Upper lobe of left lung (tissue), 6 donors: ENCODE results near the gene SPTLC3. TPM values are rescaled to one million over a fixed set of nuclear protein-coding genes. Genes with fewer than 3 reads are reported as not detected.

Experiments used
- ATAC-seq, 2 donors: fragments of 200-7000 bp; cut with Tn5 transposase; one replicate each; pipeline ENCODE4 v1.9.1; 2022; ENCODE audit warnings: mild to moderate bottlenecking in 2 of 2, moderate library complexity in 2 of 2; ENCODE audit not compliant: low FRiP score in 2 of 2
- DNase-seq, 2 donors: peaks; one replicate each; pipeline ENCODE4 v3.0.0-alpha.2; 2019 to 2020
- H3K27ac ChIP-seq, 4 donors: fragments of 200-600 bp; sonication (generic); one replicate each; pipeline ENCODE4 v1.5.1; 2016 to 2019
- H3K27me3 ChIP-seq, 4 donors: fragments of 200-600 bp; sonication (generic); one replicate each; pipeline ENCODE4 v1.5.1; 2017 to 2019
- H3K36me3 ChIP-seq, 4 donors: fragments of 200-600 bp; sonication (generic); one replicate each; pipeline ENCODE4 v1.5.1; 2016 to 2019
- H3K4me1 ChIP-seq, 4 donors: fragments of 200-600 bp; sonication (generic); one replicate each; pipeline ENCODE4 v1.5.1; 2018 to 2019
- H3K4me3 ChIP-seq, 4 donors: fragments of 200-600 bp; sonication (generic); one replicate each; pipeline ENCODE4 v1.5.1; 2017 to 2019; ENCODE audit warnings: mild to moderate bottlenecking in 2 of 4, moderate library complexity in 1 of 4
- H3K9me3 ChIP-seq, 4 donors: fragments of 200-600 bp; sonication (generic); one replicate each; pipeline ENCODE4 v1.5.1; 2018 to 2019
- EP300 ChIP-seq, 4 donors: sonication (generic); formaldehyde crosslinking; IDR thresholded peaks; one replicate each; pipeline ENCODE4 v1.5.1; 2017; ENCODE audit warnings: antibody characterized with exemption in 4 of 4, control low read depth in 2 of 4
- POLR2A ChIP-seq, 4 donors: fragments of 450-650 bp; IDR thresholded peaks; one replicate each; pipeline ENCODE4 v1.5.1; 2016 to 2017; ENCODE audit warnings: antibody characterized with exemption in 4 of 4, mild to moderate bottlenecking in 2 of 4
- POLR2AphosphoS5 ChIP-seq, 2 donors: sonication (generic); formaldehyde crosslinking; IDR thresholded peaks; one replicate each; pipeline ENCODE4 v1.5.1; 2017; ENCODE audit warnings: antibody characterized with exemption in 2 of 2
- WGBS, 2 donors: methylation state at CpG; one replicate each; pipeline ENCODE4 v1.1.5; 2017 to 2018; 5-methylcytosine and 5-hydroxymethylcytosine counted together
- total RNA-seq, 6 donors: library from RNA; depleted of rRNA in 4 of 6; stranded (reverse); fragments of >200 nt in 4 of 6; gene quantifications; one replicate each; pipeline versions ENCODE4 v1.1.0 to v1.2.1, GENCODE V29; 2016 to 2021
- TF ChIP-seq, protein P1 (sequence below), 6 experiments: fragments of 450-650 bp in 4 of 6; fragments of 200-600 bp in 2 of 6; sonication (generic) in 2 of 6; IDR thresholded peaks; one replicate each; pipeline ENCODE4 v1.5.1; 2016 to 2019; ENCODE audit warnings: antibody characterized with exemption in 6 of 6
- donor health status: DM: no; HTN: no; CAD: no; lungs with moderate emphysema.
- donor health status: DM: no; HTN: yes; CAD: no; lungs with severe emphysema.

Gene SPTLC3
- total RNA-seq, 6 donors from 2014 or later, result 9.0 to 21.7 (median 15.8) TPM

DNA sequence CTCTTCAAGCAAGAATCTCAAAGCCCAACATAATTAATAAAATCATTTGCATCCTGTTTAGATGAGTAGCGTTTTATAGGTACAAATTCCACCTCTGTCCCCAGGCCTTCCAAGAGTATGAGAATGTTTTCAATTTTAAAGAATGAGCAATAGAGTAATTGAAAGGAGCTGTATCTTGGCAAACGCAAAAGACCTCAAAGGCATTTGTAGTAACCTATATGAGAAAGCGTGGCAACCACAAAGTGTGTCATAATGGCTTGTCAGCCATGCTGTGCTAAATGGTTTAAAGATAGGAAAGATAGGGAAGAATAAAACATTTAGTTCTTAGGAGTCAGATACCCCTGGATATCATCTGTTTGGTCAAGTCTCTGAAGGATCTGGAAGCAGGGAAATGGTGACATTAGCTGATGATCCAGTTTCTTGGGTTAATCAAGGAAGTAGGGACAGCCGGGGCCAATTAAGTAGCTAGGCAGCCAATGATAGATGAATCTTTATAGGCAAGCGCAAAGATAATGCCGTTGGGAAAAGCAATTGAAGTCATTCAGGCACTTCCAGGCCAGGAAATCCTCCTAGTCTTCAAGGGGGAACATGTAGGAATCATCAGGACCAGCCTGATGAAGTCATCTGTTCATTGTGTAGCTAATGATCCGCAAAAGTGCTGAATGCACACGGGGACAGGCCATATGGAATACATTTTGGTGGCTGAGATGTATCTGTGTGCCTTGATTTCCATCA, 140.8 kb downstream of the SPTLC3 start:
- no peak overlapping the region for H3K27ac ChIP-seq

DNA sequence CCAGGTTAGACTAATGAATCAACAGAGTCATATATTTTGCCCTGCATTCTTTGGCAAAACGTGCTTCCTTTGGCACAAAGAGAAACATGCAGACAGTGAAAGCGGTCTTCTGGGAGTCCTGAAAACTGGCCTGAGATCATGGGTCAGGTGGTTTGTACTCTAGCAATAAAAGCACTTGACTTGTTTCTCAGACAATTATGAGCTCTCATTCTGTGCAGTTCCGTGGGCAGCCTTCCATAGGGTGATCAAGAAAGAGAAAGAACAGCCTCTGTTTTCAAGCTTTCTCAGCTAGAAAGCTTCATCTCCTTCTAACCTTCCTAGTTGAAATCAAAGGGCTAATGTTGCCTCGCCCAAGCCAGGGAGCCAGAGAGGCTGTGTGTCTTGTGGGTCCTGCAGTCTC, 149.6 kb downstream of the SPTLC3 start:
- no peaks in the 10 kb centered on the region for H3K4me1 ChIP-seq
- no peak for DNase-seq
- no peaks in the 10 kb centered on the region for H3K27me3 ChIP-seq
- TF ChIP-seq EP300 (IDR thresholded peaks at IDR 0.05), result no peak
- TF ChIP-seq, protein P1, sequence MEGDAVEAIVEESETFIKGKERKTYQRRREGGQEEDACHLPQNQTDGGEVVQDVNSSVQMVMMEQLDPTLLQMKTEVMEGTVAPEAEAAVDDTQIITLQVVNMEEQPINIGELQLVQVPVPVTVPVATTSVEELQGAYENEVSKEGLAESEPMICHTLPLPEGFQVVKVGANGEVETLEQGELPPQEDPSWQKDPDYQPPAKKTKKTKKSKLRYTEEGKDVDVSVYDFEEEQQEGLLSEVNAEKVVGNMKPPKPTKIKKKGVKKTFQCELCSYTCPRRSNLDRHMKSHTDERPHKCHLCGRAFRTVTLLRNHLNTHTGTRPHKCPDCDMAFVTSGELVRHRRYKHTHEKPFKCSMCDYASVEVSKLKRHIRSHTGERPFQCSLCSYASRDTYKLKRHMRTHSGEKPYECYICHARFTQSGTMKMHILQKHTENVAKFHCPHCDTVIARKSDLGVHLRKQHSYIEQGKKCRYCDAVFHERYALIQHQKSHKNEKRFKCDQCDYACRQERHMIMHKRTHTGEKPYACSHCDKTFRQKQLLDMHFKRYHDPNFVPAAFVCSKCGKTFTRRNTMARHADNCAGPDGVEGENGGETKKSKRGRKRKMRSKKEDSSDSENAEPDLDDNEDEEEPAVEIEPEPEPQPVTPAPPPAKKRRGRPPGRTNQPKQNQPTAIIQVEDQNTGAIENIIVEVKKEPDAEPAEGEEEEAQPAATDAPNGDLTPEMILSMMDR (IDR thresholded peaks at IDR 0.05), result no peak
- no peak for TF ChIP-seq POLR2AphosphoS5 (IDR thresholded peaks at IDR 0.05)
- TF ChIP-seq POLR2A (IDR thresholded peaks at IDR 0.05), result no peak
- no peak overlapping the region for H3K27ac ChIP-seq
- ATAC-seq, result no peak
- H3K9me3 ChIP-seq, result no peaks in the 10 kb centered on the region
- H3K4me3 ChIP-seq, result no peak overlapping the region
- H3K36me3 ChIP-seq, result peaks cover 0 to 20% (median 0%) of the 10 kb centered on the region in 4 donors
- 57 to 60% methylated on average over 4 of the region's 4 CpGs for WGBS, 2 donors

More for the DNA sequence above, 140.8 kb downstream of the SPTLC3 start:
- H3K27me3 ChIP-seq, result no peaks in the 10 kb centered on the region
- H3K36me3 ChIP-seq, result peaks cover 0 to 7% (median 0%) of the 10 kb centered on the region in 4 donors
- DNase-seq, result no peak
- WGBS, 2 donors, result 79 to 85% methylated on average over 8 of the region's 8 CpGs
- H3K9me3 ChIP-seq, result no peaks in the 10 kb centered on the region
- ATAC-seq, result no peak
- peaks cover 9 to 25% (median 13%) of the 10 kb centered on the region in 4 donors for H3K4me1 ChIP-seq
- TF ChIP-seq POLR2AphosphoS5 (IDR thresholded peaks at IDR 0.05) (no peak), EP300 (IDR thresholded peaks at IDR 0.05) (no peak), POLR2A (IDR thresholded peaks at IDR 0.05) (no peak)
- TF ChIP-seq, protein P1 (IDR thresholded peaks at IDR 0.05), result no peak
- H3K4me3 ChIP-seq, result no peak overlapping the region

DNA sequence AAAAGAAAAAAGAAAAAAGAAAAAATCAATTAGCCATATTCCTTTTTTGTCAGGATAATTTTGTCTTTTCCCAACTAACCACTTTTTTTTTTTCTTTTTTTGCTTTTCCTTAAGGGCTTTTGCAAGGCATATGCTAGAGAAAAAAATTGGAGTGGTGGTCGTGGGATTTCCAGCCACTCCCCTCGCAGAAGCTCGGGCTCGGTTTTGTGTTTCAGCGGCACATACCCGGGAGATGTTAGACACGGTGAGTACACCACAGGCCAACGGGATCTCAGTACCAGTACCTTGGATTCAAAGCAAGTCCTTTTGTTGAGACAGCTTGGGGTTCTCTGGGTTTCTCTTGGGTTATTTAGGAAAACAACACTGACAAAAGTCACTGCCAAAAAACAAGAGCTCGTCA, 151.1 kb downstream of the SPTLC3 start:
- no peaks in the 10 kb centered on the region for H3K9me3 ChIP-seq
- no peak overlapping the region for H3K27ac ChIP-seq
- 94 to 97% methylated on average over 9 of the region's 9 CpGs for WGBS, 2 donors
- DNase-seq, result no peak
- no peak overlapping the region for H3K4me3 ChIP-seq
- H3K36me3 ChIP-seq, result peaks cover 0 to 9% (median 0%) of the 10 kb centered on the region in 4 donors
- H3K27me3 ChIP-seq, result no peaks in the 10 kb centered on the region
- no peaks in the 10 kb centered on the region for H3K4me1 ChIP-seq
- TF ChIP-seq POLR2A (IDR thresholded peaks at IDR 0.05) (no peak), POLR2AphosphoS5 (IDR thresholded peaks at IDR 0.05) (no peak), EP300 (IDR thresholded peaks at IDR 0.05) (no peak)
- TF ChIP-seq, protein P1 (IDR thresholded peaks at IDR 0.05), result no peak
- no peak for ATAC-seq

DNA sequence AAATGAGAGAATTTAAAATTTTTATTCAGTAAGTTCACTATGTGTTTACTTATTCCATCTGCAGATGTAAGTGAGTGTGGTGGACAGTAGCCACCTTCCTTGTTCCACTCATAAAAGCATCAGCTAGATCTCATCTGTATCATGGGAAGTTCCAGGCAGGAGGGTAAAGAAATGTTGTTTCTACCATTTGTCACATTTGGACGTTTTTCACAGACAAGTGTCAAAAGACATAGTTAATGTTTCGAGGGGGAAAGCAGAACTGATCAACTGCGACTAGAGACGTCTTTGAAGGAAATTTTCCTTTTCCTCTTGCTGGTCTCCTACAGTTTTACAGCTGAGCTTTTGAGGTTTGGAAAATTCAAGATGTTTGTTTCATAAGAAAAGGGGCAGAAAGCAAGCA, 156.4 kb downstream of the SPTLC3 start:
- Histone ChIP-seq H3K27ac (no peak overlapping the region), H3K4me3 (no peak overlapping the region), H3K9me3 (no peaks in the 10 kb centered on the region), H3K27me3 (no peaks in the 10 kb centered on the region), H3K36me3 (no peaks in the 10 kb centered on the region), H3K4me1 (no peaks in the 10 kb centered on the region)
- ATAC-seq, result no peak
- TF ChIP-seq POLR2A (IDR thresholded peaks at IDR 0.05), result no peak
- TF ChIP-seq, protein P1 (IDR thresholded peaks at IDR 0.05), result no peak
- TF ChIP-seq EP300 (IDR thresholded peaks at IDR 0.05), result no peak
- 64 to 69% methylated on average over 4 of the region's 4 CpGs for WGBS, 2 donors
- no peak for DNase-seq

DNA sequence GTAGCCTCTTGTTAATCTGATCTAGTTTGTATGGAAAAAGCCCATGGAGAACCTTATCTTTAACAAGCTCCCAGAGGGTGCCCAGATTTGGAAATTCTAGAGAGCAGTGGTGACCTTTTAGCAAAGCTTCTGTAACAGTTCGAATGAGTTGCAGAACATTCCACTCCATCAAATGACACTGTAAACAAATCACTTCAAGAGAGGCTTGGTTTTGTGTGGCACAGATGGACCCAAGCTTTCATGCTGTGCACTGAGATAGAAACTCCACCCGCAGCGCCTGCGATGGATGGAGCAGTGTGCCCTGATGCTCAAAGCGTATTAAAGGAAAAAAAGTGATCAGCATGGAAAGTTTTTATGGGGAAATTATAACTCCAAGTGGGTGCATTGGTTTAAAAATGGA, 157.2 kb downstream of the SPTLC3 start:
- DNase-seq, result no peak
- TF ChIP-seq, protein P1 (IDR thresholded peaks at IDR 0.05), result no peak
- no peak for TF ChIP-seq POLR2A (IDR thresholded peaks at IDR 0.05)
- no peak for TF ChIP-seq POLR2AphosphoS5 (IDR thresholded peaks at IDR 0.05)
- no peak for TF ChIP-seq EP300 (IDR thresholded peaks at IDR 0.05)

More for the DNA sequence above, 157.2 kb downstream of the SPTLC3 start:
- Histone ChIP-seq H3K4me1 (no peaks in the 10 kb centered on the region), H3K27ac (no peak overlapping the region), H3K27me3 (no peaks in the 10 kb centered on the region), H3K9me3 (no peaks in the 10 kb centered on the region), H3K36me3 (no peaks in the 10 kb centered on the region), H3K4me3 (no peak overlapping the region)
- no peak for ATAC-seq
- 83% methylated on average over 5 of the region's 5 CpGs for WGBS, 2 donors
